Vagina (tissue), 2 donors: ENCODE data around the gene FIGN.

Experiments used
- CTCF ChIP-seq, 3 experiments: fragments of 450-650 bp in 2 of 3; fragments of 200-600 bp in 1 of 3; sonication (generic) in 1 of 3; IDR thresholded peaks; one replicate each; pipeline ENCODE4 v1.5.1; 2017 to 2019; ENCODE audit warnings: antibody characterized with exemption in 3 of 3, mild to moderate bottlenecking in 2 of 3, moderate library complexity in 2 of 3
- POLR2A ChIP-seq, 2 donors: fragments of 450-650 bp; IDR thresholded peaks; one replicate each; pipeline ENCODE4 v1.6.1; 2017; ENCODE audit warnings: antibody characterized with exemption in 2 of 2, mild to moderate bottlenecking in 2 of 2, moderate library complexity in 2 of 2
- POLR2AphosphoS5 ChIP-seq, 2 donors: sonication (generic); formaldehyde crosslinking; IDR thresholded peaks; one replicate each; pipeline ENCODE4 v1.9.0; 2017; ENCODE audit warnings: antibody characterized with exemption in 2 of 2, mild to moderate bottlenecking in 2 of 2, low read depth in 1 of 2; ENCODE audit not compliant: insufficient read depth in 1 of 2

- TF ChIP-seq POLR2A (IDR thresholded peaks at IDR 0.05) (no peak), CTCF (IDR thresholded peaks at IDR 0.05) (no peak), POLR2AphosphoS5 (IDR thresholded peaks at IDR 0.05; ENCODE audit: insufficient read depth in 1 of 2, low read depth in 1 of 2) (no peak)
Measured at GRCh38 chr2:163570391-163570790, 165.4 kb downstream of the FIGN start.
